Measurements from ENCODE around the gene USP32.
"Not testable (repeated sequence)": the region's sequence is repeated elsewhere in the genome, so short reads cannot be mapped to it uniquely, and the experiment has no call there.

USP32 gene

DNA sequence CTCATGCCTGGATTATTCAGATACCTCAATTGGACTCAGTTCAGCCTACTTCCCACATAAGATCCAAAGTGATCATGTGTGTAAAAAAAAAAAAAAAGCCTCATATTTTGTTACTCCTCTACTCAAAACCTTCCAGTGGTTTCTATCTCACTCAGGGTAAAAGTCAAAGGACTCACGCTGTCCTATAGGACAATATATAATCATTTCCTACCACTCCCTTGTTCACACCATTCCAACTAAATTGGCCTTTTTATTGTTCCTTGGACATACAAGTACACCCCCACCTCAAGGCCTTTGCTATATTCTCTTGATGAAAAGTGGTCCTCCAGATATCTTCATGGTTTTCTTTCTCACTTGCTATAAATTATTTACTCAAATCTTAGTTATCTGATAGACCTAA, 99.2 kb downstream of the USP32 start:
- DNase-seq, result no peak

DNA sequence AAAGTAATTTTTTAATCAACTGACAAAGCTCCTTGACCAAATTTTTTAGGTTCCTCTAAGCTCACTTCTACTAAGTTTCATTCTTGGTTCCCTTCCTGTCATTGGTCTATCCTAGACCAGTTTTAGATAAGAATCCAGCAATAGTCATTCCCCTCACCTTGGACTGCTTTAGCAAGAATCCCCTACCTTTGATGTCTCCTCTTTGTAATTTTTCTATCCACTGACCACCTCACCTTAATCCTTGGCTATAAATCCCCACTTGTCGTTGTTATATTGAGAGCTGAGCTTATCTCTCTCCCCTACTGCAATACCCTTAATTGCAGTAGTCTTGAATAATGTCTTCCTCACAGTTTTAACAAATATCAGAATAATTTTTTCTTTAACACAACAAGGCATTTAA, 107.2 kb downstream of the USP32 start:
- no peak for DNase-seq

DNA sequence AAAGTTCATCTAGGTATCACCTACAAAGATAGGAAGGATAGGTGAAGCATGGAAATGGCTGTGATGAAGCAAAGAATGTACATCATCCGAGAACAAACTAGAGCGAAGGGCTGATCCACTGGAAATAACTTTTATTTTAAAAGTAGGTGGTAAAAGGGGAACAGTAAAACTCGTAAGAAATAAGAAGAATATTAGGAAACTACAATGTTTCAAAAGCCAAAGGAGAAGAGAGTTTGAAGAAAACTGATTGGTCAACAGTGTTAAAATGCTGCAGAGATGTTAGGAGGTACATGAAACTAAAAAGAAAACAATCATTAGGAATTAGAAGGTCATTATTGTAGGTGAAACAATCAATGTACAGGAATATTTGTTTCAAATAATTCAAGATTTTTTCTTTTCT, 108.1 kb downstream of the USP32 start:
- DNase-seq, result no peak

DNA sequence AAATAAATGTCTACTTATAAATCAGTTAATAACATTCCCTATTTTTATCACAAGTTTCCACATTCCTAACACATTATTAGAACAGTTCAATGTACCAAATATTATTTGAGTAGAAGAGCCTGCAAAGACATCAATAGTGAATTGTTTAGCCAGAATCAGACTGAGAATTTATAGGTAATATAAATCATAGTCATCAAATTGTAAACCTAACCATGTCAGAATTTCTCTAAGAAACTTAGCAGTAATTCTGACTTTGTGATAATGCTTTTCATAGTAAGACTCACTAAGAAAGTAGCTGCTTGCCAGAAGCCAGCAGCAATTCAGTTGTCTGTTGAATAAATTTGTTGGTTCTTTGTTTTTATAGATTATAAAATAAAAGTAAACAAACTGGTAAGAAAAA, 111.3 kb downstream of the USP32 start:
- DNase-seq, result no peak

DNA sequence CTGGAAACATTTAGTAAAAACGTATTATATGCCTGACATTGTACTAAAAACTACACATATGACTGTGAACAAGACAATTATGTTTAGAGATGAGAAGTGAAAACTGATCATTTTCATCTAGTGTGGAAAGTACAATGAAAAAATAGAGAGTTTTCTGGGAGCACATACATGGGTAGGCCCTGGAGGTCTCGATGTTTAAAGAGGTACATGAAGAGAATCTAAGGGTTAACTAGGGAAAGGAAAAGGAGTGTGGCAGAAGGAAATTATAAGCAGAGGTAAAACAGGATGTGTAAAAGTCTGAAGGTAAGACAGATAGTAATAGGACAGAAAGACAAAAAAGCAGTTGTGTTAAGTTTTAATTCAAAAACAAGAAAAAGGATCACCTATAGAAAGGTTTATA, 113.7 kb downstream of the USP32 start:
- no peak for DNase-seq

DNA sequence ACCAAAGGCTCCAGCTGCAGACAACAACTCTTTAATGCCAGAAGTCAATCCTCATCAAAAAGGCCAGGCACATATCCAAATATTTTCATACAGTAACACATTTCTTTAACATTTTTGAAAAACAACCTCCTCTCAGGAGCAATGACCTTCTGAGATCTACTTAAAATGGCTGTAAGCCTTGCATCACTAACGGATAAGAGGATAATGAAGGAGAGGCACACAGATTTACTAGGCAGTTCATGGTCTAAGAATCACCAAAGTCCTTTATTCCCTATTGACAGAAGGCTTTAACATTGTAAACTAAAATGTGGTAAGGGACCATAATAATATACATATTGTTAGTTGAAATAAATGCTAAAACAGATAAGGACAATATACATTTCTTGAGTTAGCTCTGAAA, 114.7 kb downstream of the USP32 start:
- no peak for DNase-seq

DNA sequence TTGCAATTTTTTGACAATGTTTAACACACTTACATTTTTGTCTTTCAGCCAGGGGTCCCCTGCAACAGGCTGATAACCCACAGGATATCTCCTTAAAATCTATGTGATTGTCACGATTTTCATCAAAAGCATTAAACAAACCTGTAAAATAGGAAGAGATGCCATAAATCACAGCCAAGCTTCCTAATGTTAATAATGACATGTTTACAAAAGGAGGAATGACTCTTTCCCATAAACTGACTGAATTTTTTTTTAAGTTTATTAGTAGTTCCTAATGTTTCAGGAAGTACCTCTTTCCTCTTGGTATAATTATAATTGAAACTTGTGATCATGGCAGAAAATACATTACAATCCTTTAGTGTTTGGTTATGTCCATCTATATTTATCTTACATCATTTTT, 122.5 kb downstream of the USP32 start:
- DNase-seq, result no peak

DNA sequence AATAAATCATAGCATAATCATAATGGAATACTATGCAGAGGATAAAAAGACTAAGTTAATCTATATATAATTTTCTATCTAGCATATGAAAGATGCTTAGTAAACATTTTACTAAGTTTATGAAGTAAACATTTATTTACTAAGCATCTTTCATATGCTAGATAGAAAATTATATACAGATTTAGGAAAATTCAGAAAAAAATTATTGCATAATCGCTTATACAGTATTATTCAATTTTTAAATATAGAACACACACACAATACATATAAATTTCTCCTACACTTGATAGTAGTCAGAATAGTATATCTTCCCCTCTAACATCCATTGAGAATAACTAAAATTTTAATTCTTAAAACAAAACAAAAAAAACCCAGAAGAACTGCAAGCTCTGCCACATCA, 131.4 kb downstream of the USP32 start:
- no peak for DNase-seq

DNA sequence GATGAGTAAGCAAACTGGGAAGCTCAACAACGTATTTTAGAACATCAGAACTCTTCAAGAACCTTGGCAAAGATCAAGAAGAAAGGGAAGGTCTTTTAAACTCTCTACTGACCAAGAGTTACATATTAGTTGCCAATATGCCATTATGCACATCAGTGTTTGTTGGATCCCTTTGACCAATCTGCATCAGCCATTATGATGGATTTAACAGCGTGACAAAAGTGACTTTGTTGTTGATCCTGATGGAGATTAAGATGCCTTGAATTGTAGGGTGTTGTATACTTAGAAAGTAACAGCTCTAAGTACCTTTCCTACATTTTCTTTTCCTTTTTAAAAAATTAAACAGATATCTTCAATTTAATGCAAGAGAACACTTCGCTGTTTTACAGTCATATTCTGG, 133.6 kb downstream of the USP32 start:
- no peak for DNase-seq

DNA sequence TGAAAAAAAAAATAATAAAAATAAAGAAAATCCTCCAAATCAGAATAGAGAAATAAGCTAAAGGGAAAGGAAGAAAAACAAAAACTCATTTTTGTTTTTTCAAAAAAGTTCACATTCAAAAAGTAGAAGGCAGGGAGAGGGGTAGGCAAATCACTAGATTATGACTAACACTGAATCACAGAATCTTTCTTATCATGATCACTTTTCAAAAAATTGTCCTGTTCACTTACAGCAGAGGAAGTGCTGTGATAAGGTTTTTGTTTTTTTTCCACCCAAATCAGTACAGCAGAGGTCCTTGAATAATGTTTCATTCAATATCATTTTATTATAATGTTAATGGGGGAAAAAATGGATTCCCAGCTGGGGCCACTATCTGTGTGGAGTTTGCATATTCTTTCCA, 135.8 kb downstream of the USP32 start:
- no peak for DNase-seq

DNA sequence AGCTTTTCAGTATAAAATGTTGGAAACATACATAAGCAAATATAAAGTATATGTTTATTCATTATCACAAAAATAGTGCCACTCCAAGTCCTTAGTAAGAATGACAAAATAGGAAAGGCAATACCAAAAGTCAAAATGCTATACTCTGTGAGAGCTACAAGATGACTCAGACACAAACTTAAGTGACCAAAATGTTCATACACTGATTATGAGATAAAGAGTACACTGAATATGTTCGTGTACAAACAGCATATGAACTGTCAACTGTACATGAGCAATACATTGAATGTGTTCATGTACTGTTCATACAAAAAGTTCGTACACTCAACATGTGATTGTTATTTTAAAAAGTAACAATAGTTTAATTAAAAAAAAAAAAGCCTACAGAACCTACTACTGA, 138.9 kb downstream of the USP32 start:
- DNase-seq, result peak; percentile 28

DNA sequence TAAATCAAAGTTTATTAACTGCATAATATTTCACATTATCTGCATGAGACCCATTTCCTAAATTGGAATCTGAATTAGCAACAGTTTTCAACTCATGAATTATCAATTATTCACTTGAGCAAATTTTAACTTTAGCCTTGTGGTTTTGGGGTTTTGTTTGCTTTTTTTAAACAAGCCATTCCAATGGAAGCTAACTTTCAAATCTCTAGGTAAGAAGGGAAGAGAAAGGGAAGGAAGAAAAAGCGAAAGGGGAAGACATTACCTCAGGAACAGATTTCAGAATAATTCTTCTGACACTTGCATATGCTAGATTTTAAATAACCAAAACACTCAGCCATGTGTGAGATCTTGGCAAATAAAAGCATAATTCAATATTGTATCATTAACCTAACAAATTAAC, 139.5 kb downstream of the USP32 start:
- no peak for DNase-seq

DNA sequence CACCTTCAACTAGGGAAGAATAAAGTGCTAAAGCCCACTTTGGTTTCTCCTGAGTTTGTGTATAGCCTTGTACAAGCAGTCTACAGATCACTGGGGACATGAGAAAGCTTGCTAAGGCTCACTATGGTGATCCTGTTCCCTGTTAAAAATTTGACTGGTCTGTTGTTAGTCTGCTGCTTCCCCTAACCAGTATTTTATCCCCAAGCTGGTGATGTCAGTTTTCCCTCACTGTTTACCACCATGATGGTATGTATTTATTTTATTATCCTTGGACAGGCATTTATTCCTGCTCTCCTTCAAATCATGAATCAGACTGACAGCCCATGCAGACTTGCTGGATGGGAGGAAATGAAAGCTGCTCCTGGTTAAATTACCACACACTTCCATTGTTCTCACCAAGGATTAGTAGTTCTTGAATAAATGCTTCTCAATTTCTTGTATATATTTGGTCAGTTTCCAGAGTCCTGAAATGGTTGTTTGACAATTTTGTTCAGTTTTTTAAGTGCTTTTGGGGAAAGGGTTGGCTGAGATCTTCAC, 142.6 kb downstream of the USP32 start:
- DNase-seq, result no peak

DNA sequence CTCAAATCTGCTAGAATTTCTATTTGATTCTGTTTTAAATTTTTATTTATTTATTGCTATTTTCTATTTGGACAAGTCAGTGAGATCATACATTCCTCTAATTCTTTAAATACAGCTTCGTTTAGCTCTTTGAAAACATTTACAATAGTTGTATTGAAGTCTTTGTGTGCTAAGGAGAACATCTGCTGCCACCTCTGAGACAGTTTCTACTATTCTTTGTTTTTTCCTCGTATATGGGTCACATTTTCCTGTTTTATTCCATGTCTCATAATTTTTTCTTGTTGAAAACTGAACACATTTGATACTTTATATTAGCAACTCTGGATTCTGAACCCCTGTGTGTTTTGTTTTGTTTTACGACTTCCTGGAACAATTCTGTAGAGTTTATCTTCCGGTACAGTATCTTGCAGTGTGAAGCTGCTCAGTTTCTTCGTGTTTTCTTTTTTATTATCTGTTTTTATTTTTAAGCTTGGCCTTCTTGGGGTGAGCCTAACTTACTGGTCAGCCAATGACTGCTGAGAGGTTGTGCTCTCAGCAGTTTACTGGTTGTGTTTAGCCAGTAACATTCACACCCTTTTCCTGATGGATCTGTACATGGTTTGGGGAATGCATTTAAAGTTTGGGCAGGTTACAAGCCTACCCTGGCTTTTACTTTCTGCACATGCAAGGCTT, 143.2 kb downstream of the USP32 start:
- DNase-seq, result no peak

DNA sequence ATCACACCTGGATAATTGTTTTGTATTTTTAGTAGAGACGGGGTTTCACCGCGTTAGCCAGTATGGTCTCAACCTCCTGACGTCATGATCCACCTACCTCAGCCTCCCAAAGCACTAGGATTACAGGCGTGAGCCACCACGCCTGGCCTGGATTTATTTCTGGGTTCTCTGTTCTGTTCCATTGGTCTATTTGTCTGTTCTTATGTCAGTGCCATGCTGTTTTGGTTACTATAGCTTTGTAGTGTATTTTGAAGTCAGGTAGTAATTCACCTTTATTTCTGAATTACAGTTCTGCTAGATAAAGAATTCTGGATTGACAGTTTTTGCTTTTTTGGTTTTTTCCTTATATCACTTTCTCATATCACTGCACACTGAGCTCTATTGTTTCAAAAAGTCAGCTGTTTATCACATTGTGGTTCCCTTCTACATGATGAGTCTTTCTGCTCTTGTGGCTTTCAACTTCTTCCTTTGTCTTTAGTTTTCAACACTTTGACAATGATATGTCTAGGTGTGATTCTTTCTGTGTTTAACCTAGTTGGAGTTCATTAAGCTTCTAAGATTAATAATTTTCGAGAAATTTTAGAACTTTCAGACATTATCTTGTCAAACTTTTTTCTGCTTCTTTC, 144.0 kb downstream of the USP32 start:
- DNase-seq, result no peak

DNA sequence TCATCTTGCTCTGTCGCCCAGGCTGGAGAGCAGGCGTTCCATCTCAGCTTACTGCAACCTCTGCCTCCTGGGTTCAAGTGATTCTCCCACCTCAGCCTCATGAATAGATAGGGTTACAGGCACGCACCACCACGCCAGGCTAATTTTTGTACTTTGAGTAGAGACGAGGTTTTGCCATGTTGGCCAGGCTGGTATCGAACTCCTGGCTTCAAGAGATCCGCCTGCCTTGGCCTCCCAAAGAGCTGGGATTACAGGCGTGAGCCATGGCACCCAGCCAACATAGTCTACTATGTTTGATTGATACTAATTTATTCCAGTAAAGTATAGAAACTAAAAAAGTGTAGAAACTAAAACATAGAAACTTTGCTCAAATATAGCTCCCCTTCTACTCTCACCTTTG, 147.3 kb downstream of the USP32 start:
- no peak for DNase-seq

DNA sequence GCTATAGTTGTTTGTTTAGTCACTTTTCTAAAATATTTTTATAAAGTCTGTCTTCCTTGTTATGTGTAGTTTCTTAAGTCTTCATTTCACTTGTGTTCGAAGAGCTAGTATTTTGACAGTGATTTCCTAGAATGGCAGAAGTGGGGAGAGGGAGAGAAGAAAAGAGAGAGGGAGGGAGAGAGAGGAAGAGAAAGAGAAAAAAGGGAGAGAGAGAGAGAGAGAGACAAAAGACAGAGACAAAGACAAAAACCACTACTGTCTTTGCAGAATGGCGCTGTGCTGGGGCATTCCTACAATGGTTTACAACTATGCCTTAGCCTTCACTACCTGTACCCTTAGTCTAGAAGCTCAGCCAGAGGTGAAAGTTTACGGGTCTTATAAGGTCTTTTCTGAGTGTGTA, 151.6 kb downstream of the USP32 start:
- no peak for DNase-seq

DNA sequence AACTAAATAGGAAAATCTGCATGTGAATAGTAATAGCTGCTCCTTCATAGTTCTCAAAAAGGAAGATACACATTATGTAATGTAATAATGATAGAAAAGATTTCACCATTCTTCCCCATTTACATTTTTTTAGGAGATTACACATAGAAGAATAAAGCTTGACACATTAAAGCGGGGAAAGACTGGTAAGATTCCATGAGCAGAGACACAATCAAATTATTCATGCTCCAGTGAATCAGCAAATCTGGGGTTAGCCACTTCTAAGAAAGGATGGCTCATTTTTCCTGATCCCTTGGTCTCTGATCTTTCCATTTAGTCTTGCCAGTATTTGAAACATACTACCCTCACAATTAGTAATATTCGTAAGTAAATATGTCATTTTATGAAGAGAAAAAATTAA, 160.2 kb downstream of the USP32 start:
- DNase-seq, result no peak

DNA sequence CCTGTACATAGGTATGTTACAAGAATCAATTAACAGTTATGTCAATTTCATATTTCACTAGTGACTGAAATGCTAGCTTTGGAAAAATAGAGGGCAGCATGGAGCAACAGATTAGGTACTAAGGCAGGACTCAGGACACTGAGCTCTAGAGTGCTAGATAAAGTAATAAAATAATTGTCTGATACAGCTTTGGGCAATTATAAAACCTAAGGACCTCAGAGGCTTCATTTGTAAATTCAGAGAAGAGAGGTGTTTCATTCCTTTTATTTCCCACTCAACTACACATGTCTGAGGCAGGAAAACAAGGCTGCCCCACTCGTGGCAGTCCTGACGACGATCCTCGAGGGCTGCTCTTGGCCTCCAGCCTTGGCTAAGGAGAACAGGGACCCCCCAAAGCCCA, 160.7 kb downstream of the USP32 start:
- peak; percentile 19 for DNase-seq

DNA sequence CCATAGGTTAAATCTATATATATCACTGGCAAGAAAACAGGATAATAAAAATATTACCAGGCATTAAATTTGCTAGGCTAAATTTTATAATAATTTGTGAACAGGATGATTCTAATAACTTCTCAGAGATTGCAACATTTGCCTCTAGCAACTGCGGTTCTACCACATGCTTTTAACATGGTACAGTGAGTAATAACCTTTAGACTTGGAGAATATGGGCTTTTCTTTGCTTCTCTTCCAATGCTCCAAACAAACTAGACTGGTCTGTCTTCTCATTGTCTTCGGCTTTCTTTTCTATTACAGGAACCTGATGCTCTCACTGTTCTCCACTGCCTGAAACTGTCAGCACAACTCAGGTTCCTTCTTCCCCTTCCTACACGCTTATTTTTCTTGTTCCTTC, 161.6 kb downstream of the USP32 start:
- no peak for DNase-seq

DNA sequence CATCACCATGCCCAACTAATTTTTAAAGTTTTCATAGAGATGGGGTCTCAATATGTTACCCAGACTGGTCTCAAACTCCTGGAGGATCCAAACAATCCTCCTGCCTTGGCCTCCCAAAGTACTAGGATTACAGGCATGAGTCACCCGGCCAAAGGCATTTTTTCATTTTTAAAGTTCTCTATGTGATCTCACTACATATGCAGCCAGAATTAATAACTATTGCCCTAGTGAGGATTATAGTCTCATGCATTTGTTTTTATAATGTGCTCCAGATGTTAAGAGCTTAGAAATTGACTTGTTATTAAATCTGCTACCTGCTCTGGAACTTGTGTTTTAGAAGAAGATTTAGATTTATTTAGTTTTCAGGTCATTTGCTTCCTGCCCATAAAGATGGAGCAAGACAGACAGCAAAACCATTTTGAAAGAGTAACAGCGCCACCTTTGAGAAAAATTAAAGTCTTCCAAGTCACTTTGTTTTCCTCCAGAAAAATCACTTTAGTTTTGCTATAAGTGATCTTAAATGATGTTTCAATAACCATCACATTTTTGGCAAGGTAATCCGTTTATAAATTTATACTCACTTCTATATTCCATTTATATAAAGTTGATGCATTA, 162.6 kb downstream of the USP32 start:
- no peak for DNase-seq

DNA sequence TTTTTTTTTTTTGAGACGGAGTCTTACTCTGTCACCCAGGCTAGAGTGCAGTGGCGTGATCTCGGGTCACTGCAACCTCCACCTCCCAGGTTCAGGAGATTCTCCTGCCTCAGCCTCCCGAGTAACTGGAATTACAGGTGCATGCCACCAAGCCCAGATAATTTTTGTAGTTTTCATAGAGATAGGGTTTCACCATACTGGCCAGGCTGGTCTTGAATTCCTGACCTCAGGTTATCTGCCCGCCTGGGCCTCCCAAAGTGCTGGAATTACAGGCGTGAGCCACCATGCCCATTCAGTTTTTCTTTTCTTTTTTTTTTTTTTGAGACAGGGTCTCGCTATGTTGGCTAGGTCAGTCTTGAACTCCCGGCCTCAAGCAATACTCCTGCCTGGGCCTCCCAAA, 164.7 kb downstream of the USP32 start:
- not testable (repeated sequence) for DNase-seq

DNA sequence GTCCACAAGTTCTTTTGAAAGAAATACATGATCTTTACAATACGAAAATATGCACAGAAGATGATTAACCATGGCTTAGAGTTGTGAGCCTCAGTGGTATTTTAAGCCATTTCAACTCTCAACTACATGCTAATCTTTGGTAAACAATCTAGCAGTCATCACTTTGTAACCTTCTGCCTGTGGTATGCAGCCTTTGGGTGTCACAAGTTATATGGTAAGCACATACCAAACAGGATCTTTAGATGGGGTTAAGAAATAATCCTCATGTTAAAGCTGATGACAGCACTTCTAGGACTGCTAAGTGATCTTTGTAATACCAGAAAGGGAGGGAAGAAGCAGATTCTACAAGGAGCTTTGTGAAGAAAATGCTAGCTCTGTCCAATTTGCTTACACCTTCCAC, 167.9 kb downstream of the USP32 start:
- DNase-seq, result no peak

DNA sequence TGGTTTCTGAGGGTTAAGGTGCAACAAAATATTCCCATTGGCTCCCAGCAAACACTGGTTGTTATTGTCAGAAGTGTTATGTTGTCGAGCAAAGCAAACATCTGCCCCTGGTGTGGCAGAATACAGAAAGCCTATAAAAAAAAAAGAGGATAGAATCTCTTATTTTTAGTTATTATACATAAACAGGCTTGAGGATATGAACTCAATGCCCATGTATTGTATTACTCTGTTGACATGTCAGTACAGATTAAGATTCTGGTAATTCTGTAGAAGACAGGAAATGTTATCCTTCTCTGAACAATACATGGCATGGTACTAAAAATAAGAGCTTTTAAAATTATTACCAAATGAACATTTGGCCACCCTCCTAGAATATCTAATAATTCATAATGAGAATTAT, 168.5 kb downstream of the USP32 start:
- DNase-seq, result no peak

DNA sequence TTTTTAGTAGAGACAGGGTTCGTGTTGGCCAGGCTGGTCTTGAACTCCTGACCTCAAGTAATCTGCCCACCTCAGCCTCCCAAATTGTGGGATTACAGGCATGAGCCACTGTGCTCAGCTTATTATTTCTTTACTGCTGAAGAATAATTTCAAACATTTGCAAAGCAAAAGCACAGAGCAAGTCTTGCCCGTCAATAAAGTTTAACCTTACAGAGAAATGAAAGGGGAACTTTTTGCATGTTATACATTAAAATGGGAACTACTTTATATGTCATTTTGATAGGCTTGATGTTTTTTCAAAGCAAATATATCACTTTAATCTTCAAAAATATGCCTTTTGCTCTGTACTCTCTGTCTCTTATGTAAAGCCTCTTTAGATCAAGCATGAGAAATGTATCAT, 173.2 kb downstream of the USP32 start:
- DNase-seq, result not testable (repeated sequence)
